Measurements from ENCODE around the gene IKZF1. TPM values are rescaled to one million over a fixed set of nuclear protein-coding genes. Genes with fewer than 3 reads are reported as not detected.

IKZF1 gene
- total RNA-seq, 1 donor from 2014 or later, result 3.6 TPM

DNA sequence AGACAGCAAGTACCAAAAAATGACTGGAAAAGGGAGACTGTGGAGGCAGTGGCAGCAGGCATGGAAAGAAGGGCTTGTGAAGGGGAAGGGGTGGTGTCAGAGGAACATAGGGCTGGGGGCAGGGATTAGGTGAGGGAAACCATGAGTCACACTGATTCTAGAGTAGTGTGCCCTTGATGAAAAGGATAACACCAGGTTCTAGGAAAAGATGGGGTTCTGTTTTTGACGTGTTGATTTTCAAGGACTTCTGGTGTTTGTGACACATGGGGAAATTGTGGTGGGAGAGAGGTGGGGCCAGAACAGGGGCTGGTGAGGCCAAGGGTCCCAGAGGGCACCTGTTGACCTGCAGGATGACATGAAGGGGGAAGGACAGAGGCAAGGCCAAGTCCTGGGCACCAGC, 88.6 kb downstream of the IKZF1 start:
- no peaks in the 10 kb centered on the region for H3K36me3 ChIP-seq
- no peak overlapping the region for H3K4me3 ChIP-seq
- DNase-seq (ENCODE audit: low spot score in 2 of 2), result no peak
- H3K27me3 ChIP-seq, result no peaks in the 10 kb centered on the region
- intact Hi-C loops (cut with DNase I), result no loop called here
- no peak for TF ChIP-seq CTCF (IDR thresholded peaks at IDR 0.05)
- no peaks in the 10 kb centered on the region for H3K9me3 ChIP-seq
- no peaks in the 10 kb centered on the region for H3K4me1 ChIP-seq
- H3K27ac ChIP-seq, result no peak overlapping the region

GRCh38 chr7:50393547-50394252, 89.2 kb downstream of the IKZF1 start:
- Histone ChIP-seq H3K4me3 (no peak overlapping the region), H3K4me1 (no peaks in the 10 kb centered on the region), H3K9me3 (no peaks in the 10 kb centered on the region), H3K27ac (no peak overlapping the region), H3K36me3 (no peaks in the 10 kb centered on the region), H3K27me3 (no peaks in the 10 kb centered on the region)
- no peak for TF ChIP-seq CTCF (IDR thresholded peaks at IDR 0.05)
- DNase-seq (ENCODE audit: low spot score in 2 of 2), result no peak
- intact Hi-C loops (cut with DNase I), result no loop called here

DNA sequence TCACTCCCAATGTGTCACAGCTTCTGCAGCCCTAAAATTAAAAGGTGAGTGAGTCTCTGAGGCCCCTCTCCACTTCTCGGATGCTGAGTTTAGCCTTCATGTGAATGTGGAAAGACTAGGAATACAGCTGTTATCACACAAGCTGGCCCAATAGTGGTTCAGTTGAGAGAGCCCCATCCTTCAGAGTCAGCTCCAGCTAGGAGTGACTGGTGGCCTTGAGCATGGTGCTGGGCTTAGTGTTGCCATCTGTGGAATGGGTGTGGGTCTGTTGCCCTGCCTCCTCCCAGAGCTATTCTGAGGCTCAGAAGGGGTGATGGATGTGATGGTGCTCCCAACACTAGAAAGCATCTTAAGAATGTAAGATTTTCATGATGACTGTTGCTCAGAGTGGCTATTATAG, 89.8 kb downstream of the IKZF1 start:
- H3K36me3 ChIP-seq, result no peaks in the 10 kb centered on the region
- TF ChIP-seq CTCF (IDR thresholded peaks at IDR 0.05), result no peak
- H3K4me1 ChIP-seq, result no peaks in the 10 kb centered on the region
- H3K9me3 ChIP-seq, result no peaks in the 10 kb centered on the region
- DNase-seq (ENCODE audit: low spot score in 2 of 2), result no peak
- intact Hi-C loops (cut with DNase I), result no loop called here
- no peaks in the 10 kb centered on the region for H3K27me3 ChIP-seq
- H3K4me3 ChIP-seq, result no peak overlapping the region
- no peak overlapping the region for H3K27ac ChIP-seq

GRCh38 chr7:50396856-50397255, 92.3 kb downstream of the IKZF1 start:
- no peak overlapping the region for H3K4me3 ChIP-seq
- intact Hi-C loops (cut with DNase I), result no loop called here
- no peaks in the 10 kb centered on the region for H3K4me1 ChIP-seq
- no peak for DNase-seq (ENCODE audit: low spot score in 2 of 2)
- H3K36me3 ChIP-seq, result no peaks in the 10 kb centered on the region
- no peak overlapping the region for H3K27ac ChIP-seq
- no peaks in the 10 kb centered on the region for H3K9me3 ChIP-seq
- H3K27me3 ChIP-seq, result no peaks in the 10 kb centered on the region
- no peak for TF ChIP-seq CTCF (IDR thresholded peaks at IDR 0.05)

DNA sequence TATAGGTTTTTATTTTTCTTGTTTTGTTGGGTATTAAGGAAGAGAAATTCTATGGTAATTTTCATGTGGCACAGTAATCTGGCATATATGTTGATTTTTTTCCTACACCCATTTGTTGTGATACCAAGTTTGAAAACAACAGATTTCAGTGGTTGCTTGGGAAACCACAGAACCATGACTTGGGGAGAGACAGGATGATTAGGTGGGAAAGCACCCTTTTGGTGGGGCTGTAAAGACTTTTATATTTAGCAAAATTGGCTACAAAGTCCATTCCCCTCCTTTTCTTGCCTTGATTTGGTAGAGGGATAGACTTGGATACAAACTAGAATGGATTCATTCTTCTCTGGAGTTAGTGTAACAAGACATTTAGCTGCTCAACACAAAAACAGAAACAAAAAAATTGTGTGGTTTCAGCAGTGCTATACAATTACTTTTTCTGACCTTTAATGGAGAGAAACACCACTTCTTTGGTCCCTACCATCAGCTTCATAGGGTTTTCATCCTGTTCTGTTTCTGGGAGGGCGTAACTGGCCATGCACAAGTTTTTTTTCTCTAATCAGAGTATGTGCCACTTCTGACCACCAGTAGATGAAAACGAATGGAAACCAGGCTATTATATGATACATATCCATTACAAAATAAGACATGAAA, 92.9 kb downstream of the IKZF1 start:
- no peaks in the 10 kb centered on the region for H3K36me3 ChIP-seq
- intact Hi-C loops (cut with DNase I), result no loop called here
- no peak overlapping the region for H3K27ac ChIP-seq
- no peak for DNase-seq (ENCODE audit: low spot score in 2 of 2)
- no peaks in the 10 kb centered on the region for H3K4me1 ChIP-seq
- H3K4me3 ChIP-seq, result no peak overlapping the region
- no peaks in the 10 kb centered on the region for H3K27me3 ChIP-seq
- H3K9me3 ChIP-seq, result no peaks in the 10 kb centered on the region
- no peak for TF ChIP-seq CTCF (IDR thresholded peaks at IDR 0.05)
